SHP77 (cell line): Measurements from ENCODE around the gene SCN3A.
A peak's percentile ranks its signal among the peaks of the same experiment; 100 is the strongest.

Experiments used
- DNase-seq, 2 experiments: peaks; one replicate each; lab custom pipeline; 2025; lab: John Stamatoyannopoulos, UW

Gene SCN3A

DNA sequence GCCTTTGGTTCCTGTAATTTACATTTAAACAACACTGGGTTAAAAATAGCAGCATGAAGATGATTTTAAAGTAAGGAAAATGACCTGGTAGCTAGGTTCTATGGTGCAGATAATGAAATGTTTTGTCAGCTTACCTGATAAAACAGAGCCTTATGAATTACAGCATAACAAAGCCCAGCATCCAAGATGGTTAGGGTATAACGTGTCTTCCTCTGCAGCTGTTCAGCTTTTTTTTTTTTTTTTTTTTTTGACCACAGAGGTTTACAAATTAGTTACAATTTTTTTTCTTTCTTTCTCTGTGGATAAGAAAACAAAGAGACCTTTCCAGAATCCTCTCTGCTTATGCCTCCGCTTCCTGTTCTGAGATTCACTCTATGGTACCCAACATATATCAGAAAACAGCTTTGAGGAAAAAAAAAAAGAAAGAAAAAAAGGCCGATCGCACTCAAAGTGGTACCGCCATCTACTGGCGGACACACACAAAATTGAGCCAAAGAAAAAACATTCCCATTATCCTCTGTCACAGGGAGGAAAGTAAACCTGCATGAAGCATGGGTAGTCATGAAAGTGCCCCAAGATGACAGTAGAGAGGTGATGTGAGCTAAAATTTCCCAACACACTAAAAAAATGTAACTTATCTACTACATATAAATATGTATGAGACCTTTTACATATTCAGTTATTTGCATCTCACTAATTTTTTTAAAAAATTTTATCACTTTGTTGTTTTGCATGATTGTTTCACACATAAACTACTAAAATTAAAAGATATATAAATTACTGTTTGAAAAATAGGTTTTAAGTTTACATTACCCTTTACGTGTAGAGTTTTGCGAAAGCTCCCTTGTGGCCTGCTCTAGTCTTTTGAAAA is at the start of gene SCN3A:
Gene SCN3A (minus strand): TSS at position 362 of the 871 bp plus-strand sequence. CDS start 27,656 bp downstream, outside the sequence.
- peak; percentile 51 to 57 for DNase-seq

DNA sequence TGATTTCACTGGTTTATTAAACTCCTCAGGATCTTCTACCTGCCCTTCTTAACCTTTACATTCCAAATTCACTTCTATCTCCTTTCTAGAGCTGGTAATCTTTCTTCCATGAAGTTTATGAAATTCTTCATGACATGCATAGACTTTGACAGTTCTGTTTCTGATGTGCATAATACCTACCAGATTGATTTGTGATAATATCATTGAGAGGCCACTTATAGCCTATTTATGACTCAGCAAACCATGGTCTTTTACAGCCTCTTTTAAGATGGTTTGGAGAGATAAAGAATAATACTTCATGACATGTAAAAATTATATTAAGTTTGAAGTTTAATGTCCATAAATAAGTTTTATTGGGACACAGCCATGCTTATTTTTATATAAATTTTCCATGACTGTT is 49.3 kb upstream of the SCN3A start:
- no peak for DNase-seq

DNA sequence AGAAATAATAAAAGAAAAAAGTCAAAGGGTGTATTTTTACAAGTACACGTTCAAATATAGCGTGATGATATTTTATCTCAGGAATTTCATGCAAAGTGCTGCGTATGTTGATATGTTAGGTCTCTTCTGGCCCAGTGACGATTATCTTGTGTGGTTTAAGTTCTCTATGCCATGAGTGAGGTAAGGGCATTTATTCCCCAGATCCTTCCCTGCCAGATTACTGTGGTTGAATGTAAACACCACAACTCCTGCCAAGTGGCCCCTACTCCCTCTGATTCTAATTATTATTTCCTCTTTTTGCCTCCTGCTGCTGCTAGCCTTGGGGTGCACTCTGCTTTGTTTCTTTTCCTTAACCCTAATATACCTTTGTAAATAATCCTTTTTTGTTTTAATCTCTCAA is 47.5 kb upstream of the SCN3A start:
- no peak for DNase-seq

DNA sequence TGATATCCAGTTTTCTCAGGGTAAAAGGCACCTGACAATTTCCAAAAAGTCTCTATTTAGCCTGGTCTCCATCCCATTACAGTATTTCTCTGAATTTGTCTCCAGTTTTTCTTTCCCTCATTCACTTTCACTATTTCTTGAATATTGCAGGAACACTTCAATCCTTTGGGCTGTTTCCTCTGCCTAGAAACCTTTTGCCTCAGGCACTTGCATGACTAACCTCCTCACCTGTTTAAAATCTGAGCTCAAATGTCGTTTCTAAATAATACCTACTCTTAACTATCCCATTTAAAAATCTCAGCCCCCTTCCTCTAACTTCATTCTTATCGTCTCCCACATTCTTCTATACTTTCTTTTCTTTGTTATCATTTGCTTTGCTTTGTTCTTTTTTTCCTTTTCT is 44.4 kb upstream of the SCN3A start:
- no peak for DNase-seq

DNA sequence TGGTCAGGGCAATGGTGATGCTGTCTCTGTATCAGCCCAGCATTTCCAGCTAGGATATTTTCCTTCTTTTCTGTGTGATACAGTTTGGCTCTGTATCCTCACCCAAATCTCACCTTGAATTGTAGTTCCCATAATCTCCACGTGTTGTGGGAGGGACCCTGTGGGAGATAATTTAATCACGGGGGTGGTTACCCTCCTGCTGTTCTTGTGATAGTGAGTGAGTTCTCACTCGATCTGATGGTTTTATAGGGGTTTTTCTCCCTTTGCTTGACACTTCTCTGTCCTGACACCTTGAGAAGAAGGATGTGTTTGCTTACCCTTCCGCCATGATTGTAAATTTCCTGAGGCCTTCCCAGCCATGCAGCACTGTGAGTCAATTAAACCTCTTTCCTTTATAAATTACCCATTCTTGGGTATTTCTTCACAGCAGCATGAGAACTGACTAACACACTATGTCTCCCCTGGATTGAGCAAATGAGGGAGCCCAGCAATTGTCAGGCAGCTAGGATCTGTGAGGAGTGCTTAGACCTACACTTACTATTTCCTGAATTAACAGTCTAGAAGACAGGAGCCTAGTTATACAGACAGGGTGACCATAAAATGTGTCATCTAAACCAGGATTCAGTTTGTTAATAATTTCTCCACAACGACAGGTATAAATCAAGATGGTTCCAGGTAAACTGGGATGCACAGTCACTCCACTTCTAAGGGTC is 41.4 kb upstream of the SCN3A start:
- DNase-seq = no peak

DNA sequence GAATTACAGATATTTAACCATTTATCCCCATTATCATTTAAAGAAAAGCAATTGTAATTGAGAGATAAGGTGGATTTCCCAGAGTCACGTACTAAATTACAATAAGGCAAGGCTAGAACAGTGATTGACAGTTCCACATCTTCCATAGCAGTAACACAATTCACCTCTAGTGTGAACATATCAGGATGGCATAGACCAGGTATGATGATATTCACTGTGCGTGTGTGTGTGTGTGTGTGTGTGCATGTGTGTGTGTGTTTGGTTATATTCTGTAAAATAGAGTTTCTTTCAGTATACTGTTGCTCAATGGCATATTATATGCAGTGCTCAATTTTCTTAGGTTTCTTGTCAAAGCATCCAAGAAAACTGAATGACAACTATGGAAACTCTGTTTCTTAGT is 37.1 kb upstream of the SCN3A start:
- no peak for DNase-seq

DNA sequence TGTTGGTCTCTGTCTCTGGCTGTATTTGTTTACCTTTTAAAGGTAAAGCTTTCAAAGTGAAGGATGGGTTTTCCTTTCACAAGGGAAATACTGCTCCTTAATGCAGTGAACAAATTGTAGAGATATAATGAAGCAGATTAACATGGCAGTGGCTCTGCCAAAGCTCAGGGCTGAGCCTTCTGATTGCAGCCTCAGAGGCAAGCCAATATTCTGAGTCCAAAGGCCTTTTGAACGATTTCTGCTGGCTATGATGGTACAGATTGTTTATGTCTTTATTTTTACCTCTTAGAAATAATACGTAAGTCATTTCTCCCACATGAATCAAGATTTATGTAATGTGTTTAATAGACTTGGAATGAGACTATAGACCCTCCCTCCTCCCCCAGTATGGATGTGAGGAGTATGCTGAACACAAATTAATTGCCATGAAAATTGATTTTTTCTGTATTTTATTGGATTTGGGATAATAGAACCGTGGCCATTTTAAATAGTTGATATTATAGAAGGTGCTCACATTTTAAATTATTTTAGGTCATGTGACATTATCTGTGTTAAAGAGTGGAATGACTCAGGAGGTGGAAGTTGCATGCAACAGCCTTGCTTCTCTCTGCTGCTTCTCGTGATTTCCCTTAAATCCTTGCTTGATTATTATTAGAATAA is 36.1 kb upstream of the SCN3A start:
- DNase-seq = no peak

DNA sequence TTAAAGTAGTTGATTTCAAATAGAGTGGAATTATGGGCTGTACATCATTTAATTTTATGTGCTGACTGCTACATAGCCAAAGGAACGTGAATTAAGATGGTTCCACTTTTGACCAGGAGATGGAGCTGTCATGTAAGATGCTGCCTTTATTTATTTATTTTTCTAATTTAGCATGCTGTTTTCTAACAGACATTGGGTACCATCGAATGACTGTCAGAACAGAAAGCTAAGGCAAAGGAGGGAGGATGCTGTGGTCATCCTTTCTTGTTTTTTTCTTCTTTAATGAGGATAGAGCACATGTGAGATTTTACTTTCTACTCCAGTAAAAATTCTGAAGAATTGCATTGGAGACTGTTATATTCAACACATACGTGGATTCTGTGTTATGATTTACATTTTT is 35.4 kb upstream of the SCN3A start, which contains the start of gene SCN2A:
Gene SCN2A (plus strand): TSS at position 185 of the 400 bp plus-strand sequence. CDS start 56,410 bp downstream, outside the sequence.
- peak; percentile 28 to 30 for DNase-seq

DNA sequence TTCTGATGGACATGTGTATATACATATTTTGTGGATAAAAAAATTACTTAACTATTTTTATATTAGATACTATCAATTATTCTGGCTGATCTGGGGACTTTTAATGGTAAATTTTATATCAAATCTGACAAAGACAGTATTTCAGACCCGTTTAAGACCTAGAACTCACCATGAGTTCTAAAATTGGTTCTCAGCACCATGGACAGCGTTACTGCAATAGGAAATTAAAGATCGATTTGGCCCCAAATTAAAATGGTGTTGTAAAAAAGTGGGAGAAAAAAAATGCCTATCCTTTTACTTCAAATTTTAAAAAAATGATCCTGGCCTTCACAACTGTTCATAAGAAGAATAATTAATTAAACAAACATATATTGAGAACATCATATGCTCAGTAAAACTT is 34.4 kb upstream of the SCN3A start:
- DNase-seq = no peak

DNA sequence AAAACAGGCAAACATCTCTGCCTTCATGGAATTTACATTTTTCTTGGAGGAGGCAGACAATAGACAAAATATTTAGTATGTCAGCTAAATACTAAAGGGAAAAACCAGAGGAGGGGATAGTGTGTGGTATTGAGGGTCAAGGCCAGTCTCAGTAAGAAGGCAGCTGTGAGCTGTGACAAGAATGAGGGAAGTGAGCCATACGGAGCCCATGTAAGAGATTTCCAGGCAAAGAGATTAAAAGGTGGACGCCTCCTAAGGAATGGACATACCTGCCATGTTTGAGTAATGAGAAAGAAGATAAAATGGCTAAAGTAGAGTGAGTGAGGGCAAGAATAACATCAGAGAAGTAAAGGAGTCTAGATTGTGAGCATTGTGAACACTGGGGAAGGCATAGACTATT is 33.2 kb upstream of the SCN3A start:
- DNase-seq = no peak

DNA sequence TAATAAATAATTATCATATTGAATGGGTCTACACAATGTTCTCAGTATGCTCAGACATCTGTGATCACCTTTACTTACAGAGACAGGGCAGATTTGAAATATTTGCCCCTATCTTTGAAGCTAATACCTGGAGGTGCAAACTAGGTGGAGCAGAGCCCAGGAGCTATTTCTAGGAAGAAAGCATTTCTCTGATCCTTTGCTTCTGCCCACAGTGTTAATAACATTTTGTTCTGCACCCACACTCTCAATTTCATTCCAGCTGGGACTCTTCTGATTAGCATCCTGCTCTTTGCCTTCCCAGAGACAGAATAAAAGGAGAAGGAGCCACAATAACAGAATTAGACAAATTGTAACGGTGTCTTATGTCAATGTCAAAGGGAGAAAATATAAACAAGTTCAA is 23.7 kb upstream of the SCN3A start:
- no peak for DNase-seq

DNA sequence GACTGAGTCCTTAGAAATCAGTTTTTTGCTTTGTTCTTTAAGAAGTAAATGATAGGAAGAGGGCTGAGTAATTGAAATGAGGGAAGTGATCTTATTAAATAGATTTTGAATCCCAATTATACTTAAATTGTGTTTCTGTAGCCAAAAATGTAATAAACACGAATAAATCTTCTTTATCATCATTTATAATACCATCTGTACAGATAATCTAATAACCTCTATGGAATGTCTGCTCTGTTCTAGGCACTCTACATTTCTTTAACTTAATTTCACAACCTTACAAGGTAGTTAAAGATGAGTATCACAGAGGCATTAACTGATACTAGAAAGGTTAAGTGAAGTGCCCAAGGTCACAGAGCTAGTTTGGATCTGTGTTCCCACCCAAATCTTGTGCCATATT is 21.1 kb upstream of the SCN3A start:
- no peak for DNase-seq

DNA sequence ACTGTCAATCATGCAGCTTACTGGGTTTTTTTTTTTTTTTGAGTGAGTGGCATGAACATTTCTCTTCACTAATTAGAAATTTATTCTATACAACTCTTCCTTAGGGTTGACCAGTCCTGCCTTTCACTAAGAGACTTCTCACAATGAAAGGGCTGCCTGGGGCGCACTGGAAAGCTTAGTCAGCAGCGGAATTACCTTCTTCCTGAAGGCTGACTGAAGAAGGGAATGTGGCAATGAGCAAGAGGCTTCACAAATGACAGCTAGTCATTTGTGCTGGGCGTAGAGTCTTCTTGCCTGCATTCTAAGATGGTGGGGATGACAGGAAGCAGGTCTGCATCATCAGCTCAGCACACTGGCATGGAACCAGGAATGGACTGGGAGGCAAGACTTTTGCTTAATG is 15.6 kb upstream of the SCN3A start:
- DNase-seq = no peak

DNA sequence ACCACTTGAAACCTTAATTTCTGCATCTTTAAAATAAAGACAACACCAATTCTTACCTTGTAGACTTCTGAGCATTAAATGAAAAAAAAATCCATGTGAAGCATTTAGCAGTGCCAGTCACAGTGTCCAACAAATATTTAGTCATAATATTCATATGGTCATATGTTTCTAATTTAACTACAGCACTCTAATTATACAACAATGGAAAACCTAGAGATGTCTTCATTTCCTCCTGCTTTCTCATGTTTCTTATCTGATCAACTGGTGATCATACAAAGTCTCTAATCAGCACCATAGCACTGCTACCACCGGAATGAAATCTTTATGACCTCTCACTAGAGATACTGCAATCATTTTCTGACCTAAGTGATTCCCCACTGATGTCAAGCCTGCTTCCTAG is 10.2 kb upstream of the SCN3A start:
- no peak for DNase-seq

DNA sequence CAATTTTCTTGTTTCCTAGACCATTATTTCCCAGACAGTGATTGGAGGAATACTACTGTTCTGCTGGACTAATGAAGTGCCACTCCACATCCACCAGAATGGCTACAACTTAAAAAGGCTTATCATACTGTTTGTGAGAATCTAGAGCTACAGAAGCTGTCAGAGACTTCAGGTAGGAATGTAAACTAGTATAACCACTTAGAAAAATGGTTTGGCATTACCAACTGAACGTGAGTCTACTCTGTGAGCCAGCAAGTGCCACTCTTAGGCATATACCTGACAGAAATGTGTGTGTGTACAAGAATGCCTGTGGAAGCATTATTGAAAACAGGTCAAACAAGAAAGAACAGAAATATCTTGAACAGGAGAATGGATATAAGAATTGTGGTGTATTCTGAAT is 4.2 kb upstream of the SCN3A start:
- no peak for DNase-seq

DNA sequence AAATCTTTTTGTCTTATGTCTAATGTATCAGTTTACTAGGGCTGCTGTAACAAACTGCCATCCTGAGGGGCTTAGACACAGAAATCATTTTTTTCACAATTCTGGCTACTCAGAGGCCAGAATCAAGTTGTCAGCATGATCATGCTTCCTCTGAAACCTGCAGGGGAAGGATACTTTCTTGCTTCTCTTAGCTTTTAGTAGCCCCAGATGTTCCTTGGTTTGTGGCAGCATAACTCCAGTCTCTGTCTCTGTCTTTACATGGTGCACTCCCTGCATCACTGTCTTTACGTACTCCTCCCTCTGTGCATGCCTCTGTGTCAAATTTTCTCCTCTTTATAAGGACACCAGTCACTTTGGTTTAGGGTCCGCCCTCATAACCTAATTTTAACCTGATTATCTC is 2.0 kb upstream of the SCN3A start:
- DNase-seq = no peak

DNA sequence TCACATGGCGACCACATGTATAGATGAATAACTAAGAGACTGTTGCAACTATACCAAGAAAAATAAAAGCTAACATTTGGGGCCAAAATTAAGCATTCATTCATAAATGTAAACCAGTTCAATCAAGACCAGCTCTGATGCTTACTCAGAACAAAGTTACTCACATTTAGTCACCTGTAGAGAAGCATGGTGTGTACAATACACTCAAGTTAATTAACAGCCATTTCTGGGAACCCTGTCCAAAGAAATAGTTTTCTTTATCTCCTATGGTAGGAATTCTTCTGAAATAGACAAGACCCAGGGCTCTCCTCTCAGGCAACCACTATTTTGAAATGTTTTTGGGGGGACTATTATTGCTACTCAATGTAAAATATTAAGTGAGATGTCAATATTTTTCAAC is 1.6 kb downstream of the SCN3A start:
- DNase-seq = no peak

DNA sequence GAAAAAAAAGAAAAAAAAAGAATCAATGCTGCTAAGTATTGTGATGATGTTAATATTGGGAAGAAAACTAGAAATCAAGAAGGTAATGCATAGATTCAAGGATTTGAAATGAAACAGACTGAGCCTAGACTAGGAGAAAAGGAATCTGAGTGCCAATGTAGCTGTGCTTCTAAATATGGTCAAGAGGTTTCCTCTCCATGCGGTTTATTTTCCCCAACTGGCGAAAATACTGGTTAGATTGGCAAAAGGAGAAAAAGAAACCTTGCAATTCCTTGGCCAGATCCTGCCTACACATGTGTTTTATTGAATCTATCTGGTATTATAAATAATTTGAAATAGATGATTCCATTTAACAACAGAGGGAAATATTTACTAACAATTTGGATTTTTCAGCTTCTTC is 5.7 kb downstream of the SCN3A start:
- DNase-seq = no peak

DNA sequence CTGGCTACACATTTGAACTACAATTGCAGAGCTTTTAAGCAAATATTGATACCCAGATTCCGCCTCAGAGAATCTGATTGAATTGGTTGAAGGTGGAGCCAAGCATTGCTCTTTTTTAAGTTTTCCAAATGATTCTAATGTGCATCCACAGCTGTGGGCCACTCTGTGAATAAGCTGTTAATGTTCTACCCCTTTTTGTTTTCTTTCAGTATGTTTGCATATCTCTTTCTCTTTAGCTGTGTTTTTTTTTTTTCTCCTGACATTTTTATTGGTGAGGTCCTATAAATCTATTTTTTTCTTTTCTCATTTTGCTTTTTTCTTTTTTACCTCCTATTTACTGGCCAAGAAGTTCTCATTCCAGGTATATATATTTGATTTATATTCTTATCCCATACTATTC is 6.5 kb downstream of the SCN3A start:
- no peak for DNase-seq

DNA sequence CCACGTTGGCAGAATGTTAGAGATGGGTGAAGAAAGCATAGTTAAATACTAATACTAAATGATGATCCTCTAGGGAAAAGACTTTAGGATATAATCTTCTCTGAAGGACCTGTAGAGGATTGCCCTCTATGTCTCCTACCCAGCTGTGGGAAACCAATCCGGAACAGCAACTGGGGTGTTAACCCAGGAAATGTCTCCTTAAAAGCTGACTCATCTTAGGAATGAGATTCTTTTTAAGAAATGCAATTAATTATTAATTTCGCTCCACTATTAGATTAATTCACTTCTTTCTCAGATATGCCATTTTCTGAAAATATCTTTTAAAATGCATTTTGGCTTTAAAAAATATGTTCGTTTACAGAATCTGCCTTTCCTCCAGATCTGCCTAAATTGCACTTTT is 7.4 kb downstream of the SCN3A start:
- DNase-seq = no peak

DNA sequence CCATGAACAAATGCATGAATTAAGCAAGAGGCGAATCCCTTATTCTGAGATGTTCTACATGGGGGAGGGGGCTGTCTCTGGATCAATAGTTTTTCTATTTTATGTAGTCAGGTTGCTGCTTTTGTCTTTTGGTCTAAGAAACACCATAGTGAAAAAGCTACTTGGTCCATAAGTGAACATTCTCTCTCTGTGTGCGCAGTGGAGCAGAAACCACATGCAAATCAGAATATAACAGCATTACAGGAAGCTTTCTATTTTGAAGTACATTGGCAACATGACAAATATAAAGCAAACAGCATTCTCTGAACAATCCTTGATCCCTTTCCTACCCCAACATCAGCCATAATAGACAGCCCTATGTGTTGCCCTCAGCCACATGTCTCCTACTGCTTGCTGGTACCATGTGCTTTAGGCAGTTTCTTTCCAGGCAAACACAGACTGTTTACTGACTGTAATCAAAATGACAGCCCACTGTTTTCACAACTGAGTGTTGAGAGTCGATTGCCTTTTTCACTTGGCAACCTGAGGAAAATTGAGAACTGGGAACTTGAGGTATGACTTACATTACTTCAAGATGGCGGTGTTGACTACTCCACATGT is 10.6 kb downstream of the SCN3A start:
- peak in 1 of 2 experiments; percentile 18 for DNase-seq

DNA sequence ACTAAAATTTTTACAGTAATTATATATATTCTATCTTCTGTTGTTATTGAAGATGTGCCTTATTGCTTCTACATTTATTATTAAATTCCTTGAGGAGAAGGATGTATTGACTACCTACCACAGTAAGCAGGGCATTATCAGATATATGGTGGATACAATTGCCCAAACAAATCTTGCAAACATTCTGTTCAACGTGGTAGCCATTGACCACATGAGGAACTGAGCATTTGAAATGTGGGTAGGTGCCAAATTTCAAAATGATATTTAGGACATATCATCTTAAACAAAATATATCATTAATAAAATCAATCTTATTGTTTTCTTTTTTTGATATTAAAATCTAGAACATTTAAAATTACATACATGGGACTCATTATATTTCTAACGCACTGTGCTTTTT is 11.1 kb downstream of the SCN3A start:
- DNase-seq = no peak
